Heart left ventricle (tissue), 16 donors: ENCODE data around the gene DMGDH. TPM values are rescaled to one million over a fixed set of nuclear protein-coding genes. Genes with fewer than 3 reads are reported as not detected.

Experiments used
- ATAC-seq, 4 donors: fragments of 200-7000 bp; cut with Tn5 transposase; one replicate each; pipeline ENCODE4 v1.9.1; 2020 to 2022; ENCODE audit warnings: moderate library complexity in 4 of 4, mild to moderate bottlenecking in 3 of 4, moderate number of reproducible peaks in 1 of 4
- DNase-seq, 5 donors: peaks; one replicate each; pipeline ENCODE4 v3.0.0-alpha.2; 2020
- H3K27ac ChIP-seq, 12 donors: fragments of 200-600 bp; sonication (generic) in 4 of 12; one replicate each; pipeline versions ENCODE4 v1.5.0 to v1.8.0; 2016 to 2022; ENCODE audit warnings: mild to moderate bottlenecking in 2 of 12
- H3K27me3 ChIP-seq, 9 donors: fragments of 200-600 bp; sonication (generic) in 2 of 9; one replicate each; pipeline versions ENCODE4 v1.5.1 to v1.8.0; 2016 to 2022; ENCODE audit warnings: mild to moderate bottlenecking in 3 of 9
- H3K36me3 ChIP-seq, 9 donors: fragments of 200-600 bp; sonication (generic) in 2 of 9; one replicate each; pipeline versions ENCODE4 v1.5.0 to v1.8.0; 2018 to 2022; ENCODE audit warnings: mild to moderate bottlenecking in 2 of 9
- H3K4me1 ChIP-seq, 12 donors: fragments of 200-600 bp; sonication (generic) in 4 of 12; one replicate each; pipeline versions ENCODE4 v1.5.0 to v1.8.0; 2016 to 2022; ENCODE audit warnings: mild to moderate bottlenecking in 3 of 12
- H3K4me3 ChIP-seq, 12 donors: fragments of 200-600 bp; sonication (generic) in 4 of 12; one replicate each; pipeline versions ENCODE4 v1.5.0 to v1.8.0; 2017 to 2022; ENCODE audit warnings: mild to moderate bottlenecking in 9 of 12, moderate library complexity in 4 of 12
- H3K9me3 ChIP-seq, 12 donors: fragments of 200-600 bp; sonication (generic) in 4 of 12; one replicate each; pipeline versions ENCODE4 v1.5.0 to v1.8.0; 2016 to 2022; ENCODE audit warnings: mild to moderate bottlenecking in 1 of 12
- POLR2A ChIP-seq, 2 donors: fragments of 450-650 bp; IDR thresholded peaks; one replicate each; pipeline ENCODE4 v1.6.1; 2017; ENCODE audit warnings: antibody characterized with exemption in 2 of 2, mild to moderate bottlenecking in 2 of 2, moderate library complexity in 2 of 2
- WGBS, 4 donors: extraction: QIAGEN DNeasy Blood & Tissue Kit in 2 of 4; methylation state at CpG; one replicate each; pipeline versions ENCODE4 v1.1.5 to v1.1.7; 2013 to 2018; 5-methylcytosine and 5-hydroxymethylcytosine counted together
- intact Hi-C, 10 donors: fragments of 100-400 bp; cut with DNase I; formaldehyde crosslinking; loops; one replicate each; pipeline versions ENCODE4 v1.11.1 to v1.14.2; 2022
- polyA plus RNA-seq, 2 donors: library from polyadenylated mRNA; stranded (reverse); fragments of 200-250 nt; gene quantifications; one replicate each; pipeline ENCODE4 v1.2.3, GENCODE V29; 2013
- total RNA-seq, 9 donors: library from RNA; depleted of rRNA in 2 of 9; stranded (reverse); fragments of >200 nt in 2 of 9; fragmentation: NEBNext Ultra II Directional in 3 of 9; extraction: Animal tissue kit (Norgen Biotek cat#: 25700) in 3 of 9; gene quantifications; one replicate each; pipeline versions ENCODE4 v1.1.0 to v1.2.4, GENCODE V29; 2016 to 2023
- TF ChIP-seq, protein P1 (sequence below), 12 donors: fragments of 200-600 bp; sonication (generic) in 4 of 12; IDR thresholded peaks; one replicate each; pipeline versions ENCODE4 v1.5.0 to v1.8.0; 2018 to 2022; ENCODE audit warnings: antibody characterized with exemption in 12 of 12, mild to moderate bottlenecking in 5 of 12
- donor health status: ischemic (EF 13 %, LVEDD 7.1; RV severe dilation, severe dysfunction).
- donor health status: healthy with polysubstance abuse.
- donor health status: DM: no; HTN: yes; CAD: no.
- donor health status: DM: no; HTN: no; CAD: no.
- donor health status: ischemic (EF 25% LVEDD 6.9; RV normal size, moderate dysfunction).
- donor health status: ischemic (EF 25% LVEDD 5.7; RV mildly dilated, moderate dysfunction).
- donor health status: healthy.
- donor health status: DM: yes; HTN: yes; CAD: no.
- donor health status: ischemic (EF 35%, LVEDD 5.7; RV mildly dilated, moderate dysfunction).
- donor health status: nonischemic (EF 11% LVEDD 7.7; RV severe dilation, severe dysfunction).
- donor health status: DM: yes; HTN: yes; CAD: no.
- donor health status: PGD.
- donor health status: ischemic (EF 29% LVEDD 5.4; RV normal size, mild dysfunction).
- donor health status: nonischemic (EF 23%, LVEDD 6.1; RV moderate dilation, normal function).

DMGDH gene
- total and polyA plus RNA-seq, 11 donors: 0.25 to 3.2 (median 2.2) TPM

DNA sequence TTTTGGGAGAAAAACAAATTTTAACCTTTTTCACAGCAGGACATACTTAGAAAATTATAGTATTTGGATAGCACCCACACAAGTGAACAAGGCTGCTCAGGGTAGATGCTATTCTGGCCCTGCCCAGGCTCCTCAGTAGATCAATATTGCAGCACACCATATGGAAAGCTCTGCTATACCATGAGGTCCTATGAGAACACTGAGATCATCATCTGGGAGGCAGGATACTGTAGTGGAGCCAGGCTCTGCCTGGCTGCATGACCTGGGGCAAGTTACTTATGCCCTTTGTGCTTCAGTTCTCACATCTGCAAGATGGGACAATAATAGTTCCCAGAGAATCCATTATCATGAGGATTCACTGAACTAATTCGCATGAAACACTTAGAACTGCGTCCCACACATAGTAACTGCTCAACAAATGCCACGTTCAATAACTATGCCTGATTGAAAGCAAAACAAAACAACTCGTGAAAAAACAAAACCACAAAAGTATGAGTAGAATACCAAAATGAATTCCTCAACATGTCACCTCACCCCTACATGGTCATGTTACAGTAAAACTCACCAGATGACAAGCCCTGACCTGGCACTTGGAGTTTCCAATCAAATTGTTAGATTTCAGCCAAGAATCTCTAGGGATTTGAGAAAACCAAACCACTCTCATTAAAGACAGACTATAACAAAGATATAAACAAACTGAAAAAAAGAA is 116.2 kb downstream of the DMGDH start:
- intact Hi-C loops: no loop called here
- TF ChIP-seq, protein P1, sequence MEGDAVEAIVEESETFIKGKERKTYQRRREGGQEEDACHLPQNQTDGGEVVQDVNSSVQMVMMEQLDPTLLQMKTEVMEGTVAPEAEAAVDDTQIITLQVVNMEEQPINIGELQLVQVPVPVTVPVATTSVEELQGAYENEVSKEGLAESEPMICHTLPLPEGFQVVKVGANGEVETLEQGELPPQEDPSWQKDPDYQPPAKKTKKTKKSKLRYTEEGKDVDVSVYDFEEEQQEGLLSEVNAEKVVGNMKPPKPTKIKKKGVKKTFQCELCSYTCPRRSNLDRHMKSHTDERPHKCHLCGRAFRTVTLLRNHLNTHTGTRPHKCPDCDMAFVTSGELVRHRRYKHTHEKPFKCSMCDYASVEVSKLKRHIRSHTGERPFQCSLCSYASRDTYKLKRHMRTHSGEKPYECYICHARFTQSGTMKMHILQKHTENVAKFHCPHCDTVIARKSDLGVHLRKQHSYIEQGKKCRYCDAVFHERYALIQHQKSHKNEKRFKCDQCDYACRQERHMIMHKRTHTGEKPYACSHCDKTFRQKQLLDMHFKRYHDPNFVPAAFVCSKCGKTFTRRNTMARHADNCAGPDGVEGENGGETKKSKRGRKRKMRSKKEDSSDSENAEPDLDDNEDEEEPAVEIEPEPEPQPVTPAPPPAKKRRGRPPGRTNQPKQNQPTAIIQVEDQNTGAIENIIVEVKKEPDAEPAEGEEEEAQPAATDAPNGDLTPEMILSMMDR (IDR thresholded peaks at IDR 0.05): no peak
- TF ChIP-seq POLR2A (IDR thresholded peaks at IDR 0.05): no peak
- Histone ChIP-seq H3K4me3 (no peak overlapping the region), H3K36me3 (peaks cover 0 to 4% (median 0%) of the 10 kb centered on the region in 9 donors), H3K4me1 (peaks cover 0 to 7% (median 0%) of the 10 kb centered on the region in 12 donors), H3K27me3 (no peaks in the 10 kb centered on the region), H3K27ac (no peak overlapping the region), H3K9me3 (no peaks in the 10 kb centered on the region)
- ATAC-seq (no peak), DNase-seq (no peak)
- WGBS, 4 donors: 92 to 95% (median 95%) methylated on average over 4 of the region's 4 CpGs

Other genes starting within 250 kb of the DMGDH start
- gene ARSB, start 84.4 kb downstream of the DMGDH start, total RNA-seq: 10 to 100 TPM; 11.9 to 25.8 (median 14.8) TPM
- 1 to 10 TPM; 2.2 to 7.8 TPM for gene ARSB, start 84.4 kb downstream of the DMGDH start, polyA plus RNA-seq
- gene BHMT2, start 93 bp upstream of the DMGDH start, total RNA-seq: 10 to 100 TPM in 2 of 9 donors, 1 to 10 TPM in 7; 3.3 to 11.3 (median 7.1) TPM
- 1 to 10 TPM; 1.5 to 4.7 TPM for gene BHMT2, start 93 bp upstream of the DMGDH start, polyA plus RNA-seq
- gene BHMT, start 42.1 kb upstream of the DMGDH start, total RNA-seq: not detected
- gene BHMT, start 42.1 kb upstream of the DMGDH start, polyA plus RNA-seq: not detected
- 10 to 100 TPM; 10.0 to 16.9 (median 11.5) TPM for gene JMY, start 166.5 kb upstream of the DMGDH start, total RNA-seq
- 1 to 10 TPM; 3.0 to 3.5 TPM for gene JMY, start 166.5 kb upstream of the DMGDH start, polyA plus RNA-seq